GM12878 (cell line): Measurements from ENCODE around the gene SHC3.

Experiments used
- CEBPB ChIP-seq, 2 experiments: fragments of 150-350 bp in 1 of 2; IDR thresholded peaks; 2 replicates each; pipeline ENCODE4 v1.6.1; 2012 to 2014; ENCODE audit warnings: low read depth in 2 of 2, low read length in 2 of 2, borderline replicate concordance in 1 of 2, inconsistent platforms in 1 of 2
- CREM ChIP-seq: IDR thresholded peaks from 2 replicates; pipeline ENCODE4 v1.6.1; 2014; ENCODE audit warnings: antibody characterized with exemption, low read depth
- CTCF ChIP-seq, 3 experiments: IDR thresholded peaks in 2 of 3; conservative IDR thresholded peaks in 1 of 3; 2 replicates each; pipeline ENCODE4 v1.5.1; 2011; ENCODE audit warnings: low read depth in 3 of 3, low read length in 3 of 3, mild to moderate bottlenecking in 3 of 3, control low read depth in 2 of 3, moderate library complexity in 2 of 3, inconsistent platforms in 1 of 3, mixed read lengths in 1 of 3; ENCODE audit not compliant: control insufficient read depth in 2 of 3, insufficient read depth in 1 of 3; ENCODE audit errors: extremely low read depth in 1 of 3
- EP300 ChIP-seq, 2 experiments: fragments of 150-350 bp in 1 of 2; IDR thresholded peaks; 2 replicates each; pipeline ENCODE4 v1.6.1; 2011 to 2012; ENCODE audit warnings: low read depth in 2 of 2, low read length in 2 of 2, borderline replicate concordance in 1 of 2, improper control_type of control experiment in 1 of 2, inconsistent platforms in 1 of 2; ENCODE audit not compliant: control insufficient read depth in 1 of 2
- MAX ChIP-seq: IDR thresholded peaks from 2 replicates; pipeline ENCODE4 v1.6.1; 2012; ENCODE audit warnings: low read depth, low read length, improper control_type of control experiment
- MEF2A ChIP-seq: IDR thresholded peaks from 2 replicates; pipeline ENCODE4 v1.6.1; 2011; ENCODE audit warnings: low read depth, mild to moderate bottlenecking, low read length, moderate library complexity; ENCODE audit not compliant: insufficient read depth
- NFIC ChIP-seq: IDR thresholded peaks from 2 replicates; pipeline ENCODE4 v1.6.1; 2012; ENCODE audit warnings: low read depth, mild to moderate bottlenecking, inconsistent platforms, low read length, moderate library complexity
- POLR2AphosphoS5 ChIP-seq: IDR thresholded peaks from 2 replicates; pipeline ENCODE4 v1.6.1; 2011; ENCODE audit warnings: mild to moderate bottlenecking, low read length, inconsistent platforms
- RAD21 ChIP-seq: IDR thresholded peaks from 2 replicates; pipeline ENCODE4 v1.6.1; 2011; ENCODE audit warnings: mild to moderate bottlenecking, low read depth, low read length, moderate library complexity; ENCODE audit not compliant: insufficient read depth
- RELB ChIP-seq: fragments of 450-650 bp; IDR thresholded peaks from 2 replicates; pipeline ENCODE4 v1.6.1; 2017; ENCODE audit warnings: low read depth, mild to moderate bottlenecking, moderate library complexity
- SMAD1 ChIP-seq: fragments of 450-650 bp; IDR thresholded peaks from 2 replicates; pipeline ENCODE4 v1.6.1; 2018; ENCODE audit warnings: mild to moderate bottlenecking, low read depth; ENCODE audit not compliant: partially characterized antibody
- SMC3 ChIP-seq: IDR thresholded peaks from 2 replicates; pipeline ENCODE4 v1.6.1; 2011; ENCODE audit warnings: low read length, improper control_type of control experiment, borderline replicate concordance
- SREBF2 ChIP-seq: IDR thresholded peaks from 2 replicates; pipeline ENCODE4 v1.6.1; 2012; ENCODE audit warnings: mild to moderate bottlenecking, low read length
- YY1 ChIP-seq: IDR thresholded peaks from 2 replicates; pipeline ENCODE4 v1.6.1; 2011; ENCODE audit warnings: low read depth, mild to moderate bottlenecking, low read length

GRCh38 chr9:89012294-89013042 is 166.2 kb downstream of the SHC3 start:
- TF ChIP-seq POLR2AphosphoS5 (no peak), CTCF (IDR thresholded peaks at IDR 0.05 in 2 of 3, conservative IDR thresholded peaks at IDR 0.05 in 1 of 3; ENCODE audit: control insufficient read depth in 2 of 3, extremely low read depth in 1 of 3, insufficient read depth in 1 of 3, low read depth in 3 of 3, low read length in 3 of 3) (no peak), SMC3 (no peak), SREBF2 (no peak), MEF2A (no peak), YY1 (no peak), SMAD1 (no peak), RAD21 (no peak), EP300 (IDR thresholded peaks at IDR 0.05; ENCODE audit: borderline replicate concordance in 1 of 2, control insufficient read depth in 1 of 2, low read depth in 2 of 2, low read length in 2 of 2) (no peak), CEBPB (IDR thresholded peaks at IDR 0.05; ENCODE audit: borderline replicate concordance in 1 of 2, low read depth in 2 of 2, low read length in 2 of 2) (no peak), MAX (no peak), NFIC (no peak), RELB (no peak), CREM (no peak)
